MG63 (cell line): ENCODE results near the gene GPR4. TPM values are rescaled to one million over a fixed set of nuclear protein-coding genes. Genes with fewer than 3 reads are reported as not detected.
A peak's percentile ranks its signal among the peaks of the same experiment; 100 is the strongest.

Source experiments
- DNase-seq: peaks from one replicate; pipeline ENCODE4 v3.0.0-alpha.2; 2020
- H3K27me3 ChIP-seq: fragments of 250-450 bp; sonication (Bioruptor Pico); 2 replicates; pipeline ENCODE4 v1.5.1; 2020; ENCODE audit warnings: mild to moderate bottlenecking, moderate library complexity
- H3K36me3 ChIP-seq: fragments of 250-450 bp; sonication (Bioruptor Pico); 2 replicates; pipeline ENCODE4 v1.5.1; 2020; ENCODE audit warnings: mild to moderate bottlenecking, moderate library complexity
- H3K4me3 ChIP-seq: fragments of 250-450 bp; sonication (Bioruptor Pico); 2 replicates; pipeline ENCODE4 v1.5.1; 2020; ENCODE audit warnings: mild to moderate bottlenecking, moderate library complexity
- H3K9me3 ChIP-seq: fragments of 250-450 bp; sonication (Bioruptor Pico); 2 replicates; pipeline ENCODE4 v1.5.1; 2020; ENCODE audit warnings: mild to moderate bottlenecking, moderate library complexity
- total RNA-seq: library from RNA; depleted of rRNA; stranded (reverse); fragments of >200 nt; shearing (Covaris generic); gene quantifications from 2 replicates; pipeline ENCODE4 v1.2.3, GENCODE V29; 2014; ENCODE audit warnings: low replicate concordance

The GPR4 gene
- total RNA-seq, 1 experiment from 2014 or later = not detected

DNA sequence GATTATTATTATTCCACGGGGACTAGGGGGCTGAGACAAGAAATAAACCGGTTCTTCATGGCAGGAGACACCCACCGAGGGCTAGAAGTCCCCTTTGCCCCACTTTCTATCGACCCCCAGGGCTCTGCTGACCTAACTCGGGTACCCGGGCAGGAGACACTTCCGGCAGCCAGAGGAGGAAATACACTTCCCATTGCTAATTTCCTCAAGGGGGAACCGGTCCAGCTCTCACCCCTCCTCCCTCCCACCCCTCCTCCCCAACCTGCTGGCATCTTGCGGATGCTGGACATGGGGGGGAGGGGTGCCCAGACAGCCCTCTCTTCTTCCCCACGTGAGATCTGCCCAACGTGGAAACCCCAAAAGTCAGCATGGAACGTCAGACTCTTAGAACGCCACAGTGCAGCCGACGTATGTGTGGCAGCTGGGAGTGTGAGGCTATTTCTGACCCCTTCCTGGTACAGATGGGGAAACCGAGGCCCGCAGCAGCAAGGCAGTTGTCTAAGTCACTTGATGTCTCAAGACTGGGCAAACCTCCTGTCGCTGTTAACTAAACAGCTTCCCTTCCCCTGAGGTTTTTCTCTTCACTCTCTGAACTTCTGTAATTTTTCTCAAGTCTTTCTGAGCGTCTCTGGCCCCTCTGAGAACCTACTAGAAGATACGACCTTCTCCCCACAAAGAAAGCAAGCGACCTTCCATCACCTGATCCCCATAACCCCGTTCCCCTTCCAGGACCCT lies 3.6 kb downstream of the GPR4 start:
- peaks cover 21% of the 10 kb centered on the region for H3K27me3 ChIP-seq
- H3K9me3 ChIP-seq = no peaks in the 10 kb centered on the region
- H3K4me3 ChIP-seq = no peak overlapping the region
- no peak for DNase-seq
- H3K36me3 ChIP-seq = no peaks in the 10 kb centered on the region

DNA sequence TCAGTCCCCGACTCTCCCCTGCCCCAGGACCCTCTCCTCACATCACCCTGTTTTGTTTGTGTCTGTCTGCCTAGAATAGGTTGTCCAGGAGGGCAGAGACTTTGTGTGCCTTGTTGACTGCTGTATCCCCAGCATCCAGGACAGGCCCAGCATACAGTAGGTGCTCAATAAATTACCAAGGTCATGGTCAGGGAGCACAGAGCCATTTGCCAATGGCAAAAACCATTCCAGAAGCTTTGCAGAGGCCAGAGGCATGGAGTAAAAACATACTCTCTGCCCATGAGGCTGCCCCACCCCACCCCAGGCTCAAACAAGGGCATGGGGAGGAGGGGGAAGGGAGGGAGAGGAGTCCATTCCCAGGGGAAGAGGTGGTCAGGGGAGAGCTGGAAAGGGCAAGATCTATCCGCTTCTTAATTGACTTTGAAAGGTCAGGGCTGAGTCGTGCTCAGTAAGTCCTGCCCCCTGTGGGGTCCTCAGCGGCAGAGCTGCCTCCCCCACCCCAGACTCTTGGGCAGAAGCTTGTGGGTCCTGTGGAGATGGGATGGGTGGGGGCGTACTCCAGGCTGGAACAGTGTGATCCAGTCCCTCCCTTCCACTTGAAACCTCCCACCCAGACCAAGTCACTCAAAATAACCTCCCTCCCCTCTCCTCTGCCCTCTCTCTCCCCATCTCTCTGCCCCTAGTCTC lies 4.4 kb downstream of the GPR4 start:
- Histone ChIP-seq H3K27me3 (peaks cover 21% of the 10 kb centered on the region), H3K36me3 (no peaks in the 10 kb centered on the region), H3K4me3 (no peak overlapping the region), H3K9me3 (no peaks in the 10 kb centered on the region)
- DNase-seq = no peak

DNA sequence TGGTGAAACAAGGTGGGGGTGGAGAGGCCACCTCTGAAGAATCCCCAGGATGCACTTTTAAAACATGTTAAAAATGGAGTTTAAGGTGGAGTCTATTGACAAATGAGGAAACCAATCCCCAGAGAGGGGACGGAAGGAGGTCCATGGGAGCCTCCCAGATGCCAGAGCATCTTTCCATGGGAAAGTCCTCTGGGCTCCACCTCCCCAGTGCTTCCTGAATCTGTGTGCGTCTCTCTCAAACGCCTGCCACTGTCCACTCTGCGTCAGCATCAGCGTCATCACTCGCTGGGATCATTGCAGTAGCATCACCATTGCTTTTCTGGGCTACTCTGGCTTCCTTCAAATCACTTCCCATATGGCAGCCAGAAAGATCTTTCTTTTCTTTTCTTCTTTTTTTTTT lies 6.2 kb downstream of the GPR4 start:
- no peaks in the 10 kb centered on the region for H3K9me3 ChIP-seq
- H3K4me3 ChIP-seq = no peak overlapping the region
- no peak for DNase-seq
- no peaks in the 10 kb centered on the region for H3K36me3 ChIP-seq
- peaks cover 13% of the 10 kb centered on the region; the same call in 1 of the 2 replicates for H3K27me3 ChIP-seq

DNA sequence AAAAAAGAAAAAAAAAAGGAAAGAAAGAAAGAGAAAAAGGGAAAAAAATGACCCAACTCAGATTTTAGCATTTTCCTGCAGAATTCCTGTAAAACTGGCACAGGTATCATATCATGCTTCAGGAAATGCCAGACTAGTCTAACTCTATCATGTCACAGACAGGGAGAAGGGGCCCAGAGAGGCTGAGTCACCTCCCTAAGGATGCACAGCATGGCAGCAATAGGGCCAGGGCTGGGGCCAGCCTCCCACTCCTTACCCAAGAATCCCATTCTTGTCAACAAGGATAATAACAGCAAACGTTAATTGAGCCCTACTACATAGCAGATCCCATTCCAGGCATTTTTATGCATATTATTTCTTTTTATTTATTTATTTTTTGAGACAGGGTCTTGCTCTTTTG lies 8.5 kb downstream of the GPR4 start:
- Histone ChIP-seq H3K27me3 (peaks cover 3% of the 10 kb centered on the region; the same call in 1 of the 2 replicates), H3K4me3 (no peak overlapping the region), H3K9me3 (no peaks in the 10 kb centered on the region), H3K36me3 (no peaks in the 10 kb centered on the region)
- no peak for DNase-seq

DNA sequence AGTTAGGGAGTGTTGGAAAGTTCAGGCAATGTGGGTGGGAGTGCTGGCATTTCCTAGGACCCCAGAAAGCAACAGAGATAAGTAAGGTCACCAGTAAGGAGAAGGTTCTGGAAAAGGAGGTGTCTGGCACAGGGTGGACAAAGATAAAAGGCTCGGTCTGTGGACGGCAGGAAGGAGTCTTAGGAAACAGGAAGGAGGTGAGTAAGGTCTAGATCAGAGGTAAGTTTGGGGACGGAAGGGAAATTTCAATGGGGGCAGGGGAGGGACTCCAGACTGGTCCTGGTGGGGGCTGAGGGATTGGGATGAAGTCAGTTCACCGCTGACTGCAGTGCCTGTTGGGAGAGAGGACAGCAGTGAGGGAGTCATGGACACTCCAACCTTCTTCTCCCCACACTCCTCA lies 9.6 kb downstream of the GPR4 start:
- Histone ChIP-seq H3K4me3 (no peak overlapping the region), H3K27me3 (no peaks in the 10 kb centered on the region; the same call in 1 of the 2 replicates), H3K9me3 (no peaks in the 10 kb centered on the region), H3K36me3 (no peaks in the 10 kb centered on the region)
- DNase-seq = no peak

GRCh38 chr19:45591638-45592005 lies 10.4 kb downstream of the GPR4 start:
- no peaks in the 10 kb centered on the region; the same call in 1 of the 2 replicates for H3K27me3 ChIP-seq
- no peaks in the 10 kb centered on the region for H3K36me3 ChIP-seq

DNA sequence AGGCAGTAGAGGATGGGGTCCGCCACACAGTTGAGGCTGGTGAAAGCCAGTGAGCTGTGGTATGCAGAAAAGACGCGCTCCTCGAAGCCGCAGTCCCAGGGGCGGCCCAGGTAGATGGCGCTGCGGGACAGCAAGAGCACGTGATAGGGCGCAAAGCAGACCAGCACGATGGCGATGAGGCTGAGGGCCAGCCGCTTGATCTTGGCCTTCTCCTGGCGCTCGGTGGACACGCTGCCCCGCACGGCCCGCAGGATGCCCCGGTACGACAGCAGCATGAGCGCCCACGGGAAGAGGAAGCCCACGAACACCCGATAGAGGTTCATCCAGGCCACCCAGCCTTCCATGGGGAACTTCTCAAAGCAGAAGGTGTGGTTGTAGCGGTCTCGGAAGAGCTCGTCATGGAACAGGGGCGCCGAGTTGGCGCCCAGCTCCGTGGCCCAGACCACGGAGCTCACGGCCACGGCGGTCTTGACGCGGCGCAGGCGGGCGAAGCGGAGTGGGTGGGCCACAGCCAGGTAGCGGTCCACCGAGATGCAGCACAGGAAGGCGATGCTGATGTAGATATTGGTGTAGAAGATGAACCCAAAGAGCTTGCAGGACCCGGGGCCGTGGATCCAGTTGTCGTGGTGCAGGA lies 10.9 kb downstream of the GPR4 start:
- Histone ChIP-seq H3K36me3 (no peaks in the 10 kb centered on the region), H3K4me3 (no peak overlapping the region), H3K9me3 (no peaks in the 10 kb centered on the region), H3K27me3 (no peaks in the 10 kb centered on the region)
- DNase-seq = no peak

More at GRCh38 chr19:45591638-45592005, 10.4 kb downstream of the GPR4 start:
- no peak overlapping the region for H3K4me3 ChIP-seq
- no peak for DNase-seq
- no peaks in the 10 kb centered on the region for H3K9me3 ChIP-seq

- H3K9me3 ChIP-seq = no peaks in the 10 kb centered on the region
- no peak for DNase-seq
- no peak overlapping the region for H3K4me3 ChIP-seq
- no peaks in the 10 kb centered on the region for H3K27me3 ChIP-seq
- no peaks in the 10 kb centered on the region for H3K36me3 ChIP-seq
Measured at GRCh38 chr19:45590300-45591003, 11.6 kb downstream of the GPR4 start.

- Histone ChIP-seq H3K9me3 (no peaks in the 10 kb centered on the region), H3K4me3 (no peak overlapping the region), H3K36me3 (no peaks in the 10 kb centered on the region), H3K27me3 (no peaks in the 10 kb centered on the region)
- DNase-seq = no peak
Measured at GRCh38 chr19:45589768-45590167, 12.2 kb downstream of the GPR4 start.

DNA sequence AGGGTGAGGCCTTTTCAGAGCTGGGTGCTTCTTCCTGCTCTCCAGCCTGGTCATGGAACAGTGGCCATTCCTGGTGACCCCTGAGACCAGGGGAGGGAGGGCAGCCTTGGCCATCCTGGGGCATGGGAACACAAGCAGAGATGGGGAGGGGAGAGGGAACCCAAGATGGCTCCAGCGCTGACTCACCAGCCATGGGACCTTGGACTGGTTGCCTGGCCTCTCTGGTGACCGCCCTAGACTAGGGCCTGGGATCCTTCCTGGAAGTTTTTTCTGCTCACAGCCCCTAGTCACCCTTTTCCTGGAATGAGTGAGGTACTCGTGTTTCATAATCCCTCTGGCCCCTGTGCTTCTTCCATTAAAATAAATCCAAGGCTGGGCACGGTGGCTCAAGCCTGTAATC lies 14.1 kb downstream of the GPR4 start:
- H3K9me3 ChIP-seq = no peaks in the 10 kb centered on the region
- H3K36me3 ChIP-seq = 0 out of 2 replicates have a peak, but pooled peaks cover 3% of the 10 kb centered on the region
- no peaks in the 10 kb centered on the region for H3K27me3 ChIP-seq
- H3K4me3 ChIP-seq = no peak overlapping the region
- DNase-seq = no peak

DNA sequence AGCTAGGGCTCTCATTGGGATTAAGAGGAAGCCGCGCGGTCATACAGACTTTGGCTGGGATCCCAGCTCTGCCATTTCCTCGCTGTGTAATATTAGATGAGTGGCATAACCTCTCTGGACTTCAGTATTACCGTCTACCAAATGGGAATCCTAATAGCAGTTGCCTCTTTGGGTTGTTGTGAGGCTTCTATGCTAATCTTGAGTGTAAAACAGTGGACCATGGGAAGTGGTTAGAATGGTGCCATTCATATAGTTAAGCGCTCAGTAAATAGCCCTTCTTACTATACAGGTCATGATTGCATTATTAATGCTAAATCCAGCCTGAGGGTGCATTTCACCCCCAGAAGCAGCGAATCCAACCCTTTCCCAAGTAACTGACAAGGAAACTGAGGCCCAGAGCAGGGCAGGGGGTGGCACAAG lies 16.8 kb downstream of the GPR4 start:
- no peak for DNase-seq
- peaks cover 5% of the 10 kb centered on the region; the same call in 1 of the 2 replicates for H3K36me3 ChIP-seq
- no peaks in the 10 kb centered on the region for H3K9me3 ChIP-seq
- no peaks in the 10 kb centered on the region for H3K27me3 ChIP-seq
- peak overlapping the region; percentile 81 for H3K4me3 ChIP-seq

DNA sequence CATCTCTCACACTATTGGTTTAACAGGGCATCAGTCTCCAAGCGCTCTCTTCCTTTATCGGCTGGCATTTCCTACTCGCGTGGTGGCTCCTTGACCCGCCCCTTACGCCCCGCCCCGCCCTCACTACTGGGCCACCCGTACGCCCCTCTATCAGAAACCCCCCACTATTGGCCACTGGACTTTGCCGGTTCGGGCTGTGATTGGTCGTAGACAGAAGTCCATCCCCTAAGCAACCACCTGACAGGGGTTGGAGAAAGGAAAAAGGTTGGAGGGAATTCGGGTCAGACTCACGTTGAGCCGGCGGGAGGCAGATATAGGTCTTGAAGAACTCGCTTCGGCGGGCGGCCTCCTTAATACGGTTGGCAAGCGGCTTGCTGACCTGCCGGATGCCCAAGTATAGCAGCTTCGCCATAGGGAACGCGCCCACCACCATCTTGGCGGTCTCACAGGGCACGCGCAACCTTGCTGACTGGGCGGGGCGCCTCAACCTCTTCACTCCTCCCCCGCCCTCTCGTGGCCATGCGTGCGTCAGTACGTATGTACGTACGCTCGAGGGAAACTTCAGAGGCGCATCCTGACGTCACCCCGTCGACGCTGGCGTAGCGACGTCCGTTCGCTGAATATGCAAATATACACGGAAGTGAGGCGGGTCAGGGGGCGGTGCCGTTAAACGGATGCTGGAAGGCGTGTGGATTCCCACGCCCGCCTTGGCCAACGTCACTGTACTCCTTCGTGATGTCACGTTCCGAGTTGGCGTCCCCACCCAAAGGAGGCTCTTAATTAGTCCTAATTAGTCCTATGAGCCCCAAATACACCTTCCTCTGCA lies 17.5 kb downstream of the GPR4 start, which contains the start of gene OPA3:
Gene OPA3, minus strand, starts transcription at position 471 of the 826 bp plus-strand sequence. Its CDS starts 38 bp downstream, at position 433.
- H3K27me3 ChIP-seq = no peaks in the 10 kb centered on the region
- peak within 1 kb of the TSS; percentile 81 for H3K4me3 ChIP-seq
- peak; percentile 100 for DNase-seq
- H3K9me3 ChIP-seq = no peaks in the 10 kb centered on the region
- H3K36me3 ChIP-seq = peaks cover 5% of the 10 kb centered on the region; the same call in 1 of the 2 replicates

GRCh38 chr19:45581576-45581975 lies 20.4 kb downstream of the GPR4 start:
- peaks cover 5% of the 10 kb centered on the region for H3K36me3 ChIP-seq
- H3K4me3 ChIP-seq = no peak overlapping the region
- H3K9me3 ChIP-seq = no peaks in the 10 kb centered on the region
- no peaks in the 10 kb centered on the region for H3K27me3 ChIP-seq
- no peak for DNase-seq

GRCh38 chr19:45578861-45579260 lies 23.2 kb downstream of the GPR4 start:
- Histone ChIP-seq H3K27me3 (no peaks in the 10 kb centered on the region), H3K36me3 (peaks cover 10% of the 10 kb centered on the region), H3K4me3 (no peak overlapping the region), H3K9me3 (no peaks in the 10 kb centered on the region)
- DNase-seq = peak; percentile 32

- no peaks in the 10 kb centered on the region for H3K9me3 ChIP-seq
- no peaks in the 10 kb centered on the region for H3K27me3 ChIP-seq
- DNase-seq = peak; percentile 94
- H3K36me3 ChIP-seq = peaks cover 8% of the 10 kb centered on the region
- no peak overlapping the region for H3K4me3 ChIP-seq
Measured at GRCh38 chr19:45577111-45577905, 24.7 kb downstream of the GPR4 start.
